ENCODE data around the gene TRIM33.
"Not testable (repeated sequence)": the region's sequence is repeated elsewhere in the genome, so short reads cannot be mapped to it uniquely, and the experiment has no call there.

The TRIM33 gene

DNA sequence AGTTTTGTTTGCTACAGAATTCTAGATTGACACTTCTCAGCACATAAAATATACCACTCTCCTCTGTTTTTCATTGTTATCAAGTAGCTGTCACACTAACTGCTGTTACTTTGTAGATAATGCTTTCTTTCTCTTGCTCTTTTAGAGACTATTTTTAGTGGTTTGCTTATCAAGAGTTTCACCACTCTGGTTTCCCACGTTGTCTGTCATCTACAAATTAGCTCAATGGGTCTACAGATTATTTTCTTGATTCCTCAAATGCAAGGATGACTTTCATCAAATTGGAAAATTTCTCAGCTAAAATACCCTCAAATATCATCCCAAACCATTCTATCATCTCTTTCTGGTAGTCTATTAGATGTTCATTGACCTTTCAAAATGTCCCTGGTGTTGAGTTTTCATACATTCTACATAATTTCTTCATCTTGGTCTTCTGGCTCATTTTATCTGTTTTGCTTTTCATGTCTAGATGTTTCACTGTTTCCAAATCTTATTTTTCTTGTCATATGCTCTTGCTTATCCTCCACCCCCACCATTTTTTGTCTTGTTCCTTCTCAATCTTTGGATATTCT, 122.5 kb downstream of the TRIM33 start:
- H3K4me1 ChIP-seq (ENCODE audit: control insufficient read depth, insufficient read depth, low read length) = no peaks in the 10 kb centered on the region
- no peaks in the 10 kb centered on the region for H3K9me3 ChIP-seq (ENCODE audit: control insufficient read depth, low read length)
- no peak overlapping the region for H3K4me3 ChIP-seq (ENCODE audit: low read length)
- H3K36me3 ChIP-seq (ENCODE audit: control insufficient read depth, insufficient read depth, low read length) = no peaks in the 10 kb centered on the region
- no peak overlapping the region for H3K9ac ChIP-seq (ENCODE audit: low read length)
- no peaks in the 10 kb centered on the region for H3K27me3 ChIP-seq (ENCODE audit: control insufficient read depth, insufficient read depth, low read length)

DNA sequence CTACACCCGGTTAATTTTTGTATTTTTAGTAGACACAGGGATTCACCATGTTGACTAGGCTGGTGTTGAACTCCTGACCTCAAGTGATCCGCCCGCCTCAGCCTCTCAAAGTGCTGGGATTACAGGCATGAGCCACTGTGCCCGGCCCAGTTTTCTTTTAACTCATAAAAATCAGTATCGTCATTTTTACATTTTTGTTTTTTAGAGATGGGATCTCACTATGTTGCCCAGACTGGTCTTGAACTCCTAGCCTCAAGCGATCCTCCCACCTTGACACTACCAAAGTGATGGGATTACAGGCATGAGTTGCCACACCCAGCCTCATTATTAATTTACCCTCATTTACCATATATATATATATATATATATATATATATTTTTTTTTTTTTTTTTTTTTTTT, 123.4 kb downstream of the TRIM33 start:
- H3K27me3 ChIP-seq (ENCODE audit: control insufficient read depth, insufficient read depth, low read length); H3K4me3 ChIP-seq (ENCODE audit: low read length); H3K36me3 ChIP-seq (ENCODE audit: control insufficient read depth, insufficient read depth, low read length); H3K4me1 ChIP-seq (ENCODE audit: control insufficient read depth, insufficient read depth, low read length); H3K9me3 ChIP-seq (ENCODE audit: control insufficient read depth, low read length); H3K9ac ChIP-seq (ENCODE audit: low read length): not testable (repeated sequence)

DNA sequence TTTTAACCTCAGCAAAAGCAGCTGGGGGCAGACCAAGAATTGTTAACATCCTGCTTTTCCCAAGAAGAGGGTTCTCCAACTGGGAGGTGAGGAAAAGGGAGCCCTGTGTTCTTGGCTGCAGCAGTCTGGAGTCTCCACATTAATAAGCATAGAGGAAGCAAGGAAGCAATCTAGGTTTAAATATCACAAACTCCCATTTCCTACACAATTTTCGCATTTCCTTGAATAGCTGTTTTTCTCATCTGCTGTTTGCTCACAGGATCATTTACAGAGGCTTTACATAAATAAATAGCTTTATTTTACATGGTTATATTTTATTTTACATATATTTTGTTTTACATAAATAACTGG, 124.0 kb downstream of the TRIM33 start:
- no peaks in the 10 kb centered on the region for H3K27me3 ChIP-seq (ENCODE audit: control insufficient read depth, insufficient read depth, low read length)
- no peaks in the 10 kb centered on the region for H3K4me1 ChIP-seq (ENCODE audit: control insufficient read depth, insufficient read depth, low read length)
- H3K4me3 ChIP-seq (ENCODE audit: low read length) = no peak overlapping the region
- H3K9ac ChIP-seq (ENCODE audit: low read length) = no peak overlapping the region
- no peaks in the 10 kb centered on the region for H3K36me3 ChIP-seq (ENCODE audit: control insufficient read depth, insufficient read depth, low read length)
- no peaks in the 10 kb centered on the region for H3K9me3 ChIP-seq (ENCODE audit: control insufficient read depth, low read length)

DNA sequence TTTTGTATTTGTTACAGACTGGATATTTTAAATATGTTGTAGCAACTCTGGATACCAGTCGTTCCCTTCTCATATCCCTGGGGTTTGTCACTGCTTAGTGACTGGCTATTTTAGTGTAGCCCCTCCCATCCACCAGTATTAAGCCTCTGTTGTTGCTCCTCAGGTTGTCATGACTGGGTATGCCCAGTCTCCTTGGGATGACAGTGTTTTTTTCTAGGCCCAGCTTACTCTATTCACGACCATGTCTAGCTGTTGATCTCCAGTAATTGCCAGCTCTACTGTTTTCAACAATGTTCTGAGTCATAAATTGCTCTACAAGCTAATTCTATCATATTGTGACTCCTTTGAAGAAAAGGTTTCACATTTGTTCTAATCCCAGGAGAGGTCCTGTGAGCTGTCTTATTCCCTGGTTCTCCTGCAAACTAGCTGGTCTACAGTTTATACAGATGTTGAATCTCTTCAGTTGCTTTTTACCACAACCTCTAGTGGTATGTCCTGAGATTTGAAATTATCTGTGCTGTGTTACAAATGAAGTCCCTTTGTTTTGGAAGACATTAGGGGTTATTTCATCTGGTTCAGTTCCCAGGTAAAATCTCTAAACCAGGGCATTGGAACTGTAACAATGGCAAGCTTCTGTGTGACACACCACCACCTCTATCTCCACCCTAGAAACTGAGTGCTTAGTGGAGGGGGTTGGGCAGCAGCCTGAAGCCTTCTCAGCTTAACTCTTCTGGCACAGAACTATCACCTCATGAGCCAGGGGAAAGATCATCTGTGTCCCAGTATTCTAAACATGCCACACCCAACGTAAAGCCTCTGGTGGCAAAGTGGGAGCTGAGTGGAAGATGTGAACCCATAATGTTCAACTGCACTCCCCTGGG, 124.6 kb downstream of the TRIM33 start:
- H3K27me3 ChIP-seq (ENCODE audit: control insufficient read depth, insufficient read depth, low read length) = no peaks in the 10 kb centered on the region
- H3K9me3 ChIP-seq (ENCODE audit: control insufficient read depth, low read length) = no peaks in the 10 kb centered on the region
- no peak overlapping the region for H3K9ac ChIP-seq (ENCODE audit: low read length)
- no peak overlapping the region for H3K4me3 ChIP-seq (ENCODE audit: low read length)
- no peaks in the 10 kb centered on the region for H3K36me3 ChIP-seq (ENCODE audit: control insufficient read depth, insufficient read depth, low read length)
- no peaks in the 10 kb centered on the region for H3K4me1 ChIP-seq (ENCODE audit: control insufficient read depth, insufficient read depth, low read length)

DNA sequence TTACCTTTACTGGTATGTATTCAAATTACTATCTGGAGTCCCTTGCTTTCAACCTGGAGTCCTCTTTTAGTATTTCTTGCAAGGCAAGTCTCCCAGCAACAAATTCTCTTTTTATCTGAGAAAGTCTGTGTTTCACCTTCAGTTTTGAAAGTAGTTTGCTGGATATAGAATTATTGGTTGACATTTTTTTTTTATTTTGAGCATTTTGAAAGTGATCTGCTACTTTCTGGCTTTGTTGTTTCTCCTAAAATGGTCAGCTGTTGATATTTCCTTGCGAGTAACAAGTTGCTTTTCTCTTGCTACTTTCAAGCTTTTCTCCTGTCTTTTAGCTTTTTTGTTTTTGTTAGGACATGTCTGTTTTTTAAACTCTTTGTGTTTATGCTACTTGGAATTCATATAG, 126.1 kb downstream of the TRIM33 start:
- no peaks in the 10 kb centered on the region for H3K9me3 ChIP-seq (ENCODE audit: control insufficient read depth, low read length)
- no peaks in the 10 kb centered on the region for H3K4me1 ChIP-seq (ENCODE audit: control insufficient read depth, insufficient read depth, low read length)
- H3K36me3 ChIP-seq (ENCODE audit: control insufficient read depth, insufficient read depth, low read length) = no peaks in the 10 kb centered on the region
- H3K4me3 ChIP-seq (ENCODE audit: low read length) = no peak overlapping the region
- H3K27me3 ChIP-seq (ENCODE audit: control insufficient read depth, insufficient read depth, low read length) = no peaks in the 10 kb centered on the region
- H3K9ac ChIP-seq (ENCODE audit: low read length) = no peak overlapping the region

DNA sequence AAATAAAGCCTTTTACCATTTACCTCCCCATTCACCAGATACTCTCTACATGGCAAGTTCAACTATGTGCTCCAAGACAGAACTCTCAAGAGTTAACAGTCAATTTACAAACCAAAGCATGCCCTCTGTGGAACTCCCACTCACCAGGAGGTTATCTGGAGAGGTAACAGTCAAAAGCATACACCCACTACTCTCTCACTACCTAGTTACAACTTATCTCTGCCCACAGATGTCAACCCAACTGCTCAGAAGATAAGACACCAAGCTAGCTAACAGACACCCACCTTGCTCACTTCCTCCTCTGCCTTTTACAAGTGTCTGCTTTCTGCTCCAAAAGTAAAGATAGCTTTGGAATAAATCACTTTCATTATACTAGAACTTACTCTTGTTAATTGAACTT, 131.0 kb downstream of the TRIM33 start:
- Histone ChIP-seq H3K9me3 (ENCODE audit: control insufficient read depth, low read length) (no peaks in the 10 kb centered on the region), H3K9ac (ENCODE audit: low read length) (no peak overlapping the region), H3K36me3 (ENCODE audit: control insufficient read depth, insufficient read depth, low read length) (no peaks in the 10 kb centered on the region), H3K4me1 (ENCODE audit: control insufficient read depth, insufficient read depth, low read length) (no peaks in the 10 kb centered on the region), H3K27me3 (ENCODE audit: control insufficient read depth, insufficient read depth, low read length) (no peaks in the 10 kb centered on the region), H3K4me3 (ENCODE audit: low read length) (no peak overlapping the region)

DNA sequence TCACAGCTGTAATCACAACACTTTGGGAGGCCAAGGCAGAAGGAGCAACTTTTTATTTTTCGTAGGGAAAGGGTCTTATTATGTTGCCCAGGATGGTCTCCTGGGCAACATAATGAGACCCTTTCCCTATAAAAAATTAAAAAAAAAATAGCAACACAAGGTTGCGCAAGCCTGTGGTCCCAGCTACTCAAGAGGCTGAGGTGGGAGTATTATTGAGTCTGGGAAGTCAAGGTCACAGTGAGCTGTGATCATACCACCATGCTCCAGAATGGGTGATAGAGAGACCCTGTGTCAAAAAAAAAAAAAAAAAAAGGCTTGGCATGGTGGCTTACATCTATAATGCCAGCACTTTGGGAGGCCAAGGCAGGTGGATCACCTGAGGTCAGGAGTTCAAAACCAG, 131.6 kb downstream of the TRIM33 start:
- H3K36me3 ChIP-seq (ENCODE audit: control insufficient read depth, insufficient read depth, low read length) = no peaks in the 10 kb centered on the region
- H3K4me3 ChIP-seq (ENCODE audit: low read length) = no peak overlapping the region
- no peaks in the 10 kb centered on the region for H3K27me3 ChIP-seq (ENCODE audit: control insufficient read depth, insufficient read depth, low read length)
- H3K4me1 ChIP-seq (ENCODE audit: control insufficient read depth, insufficient read depth, low read length) = no peaks in the 10 kb centered on the region
- H3K9ac ChIP-seq (ENCODE audit: low read length) = no peak overlapping the region
- H3K9me3 ChIP-seq (ENCODE audit: control insufficient read depth, low read length) = no peaks in the 10 kb centered on the region

DNA sequence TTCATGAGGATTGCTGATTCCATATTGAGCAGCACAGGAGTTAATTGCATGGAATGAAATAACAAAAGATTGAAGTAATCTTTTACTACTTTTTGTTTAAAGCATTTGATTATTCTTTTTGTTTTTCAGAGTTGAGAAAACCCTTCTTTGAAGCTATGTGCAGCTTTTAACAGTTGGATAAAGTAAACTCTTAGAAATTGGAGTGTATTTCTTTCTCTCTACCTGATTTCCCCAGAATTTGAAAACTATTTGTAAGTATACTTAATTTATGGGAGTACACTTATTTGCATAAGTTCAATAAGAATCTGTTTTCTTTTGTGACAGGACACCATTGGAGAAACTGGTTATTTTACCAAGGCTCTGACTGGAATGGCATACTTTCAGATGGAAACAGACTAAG, 133.6 kb downstream of the TRIM33 start:
- Histone ChIP-seq H3K27me3 (ENCODE audit: control insufficient read depth, insufficient read depth, low read length) (no peaks in the 10 kb centered on the region), H3K4me3 (ENCODE audit: low read length) (no peak overlapping the region), H3K9me3 (ENCODE audit: control insufficient read depth, low read length) (no peaks in the 10 kb centered on the region), H3K36me3 (ENCODE audit: control insufficient read depth, insufficient read depth, low read length) (no peaks in the 10 kb centered on the region), H3K4me1 (ENCODE audit: control insufficient read depth, insufficient read depth, low read length) (no peaks in the 10 kb centered on the region), H3K9ac (ENCODE audit: low read length) (no peak overlapping the region)

DNA sequence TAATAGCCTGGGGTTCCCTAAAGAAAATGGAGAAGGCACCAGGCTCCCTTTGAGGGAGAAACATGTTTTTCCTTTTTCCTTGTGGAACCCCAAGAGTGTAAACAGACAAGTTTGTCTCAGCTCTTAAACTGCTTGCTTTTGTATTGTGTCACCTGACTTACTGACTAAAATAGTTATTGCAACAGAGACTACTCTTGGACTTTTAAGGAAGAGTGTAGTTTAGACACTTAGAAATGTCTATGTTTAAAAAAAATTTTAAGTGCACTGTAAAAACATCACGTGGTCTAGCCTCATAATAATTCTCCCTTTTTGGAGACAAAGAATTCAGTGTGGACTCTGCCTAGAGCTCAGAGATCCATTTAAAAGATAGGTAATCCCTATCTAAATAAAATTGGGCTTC, 141.1 kb downstream of the TRIM33 start:
- no peak overlapping the region for H3K9ac ChIP-seq (ENCODE audit: low read length)
- no peaks in the 10 kb centered on the region for H3K4me1 ChIP-seq (ENCODE audit: control insufficient read depth, insufficient read depth, low read length)
- H3K9me3 ChIP-seq (ENCODE audit: control insufficient read depth, low read length) = no peaks in the 10 kb centered on the region
- no peaks in the 10 kb centered on the region for H3K27me3 ChIP-seq (ENCODE audit: control insufficient read depth, insufficient read depth, low read length)
- no peaks in the 10 kb centered on the region for H3K36me3 ChIP-seq (ENCODE audit: control insufficient read depth, insufficient read depth, low read length)
- no peak overlapping the region for H3K4me3 ChIP-seq (ENCODE audit: low read length)

DNA sequence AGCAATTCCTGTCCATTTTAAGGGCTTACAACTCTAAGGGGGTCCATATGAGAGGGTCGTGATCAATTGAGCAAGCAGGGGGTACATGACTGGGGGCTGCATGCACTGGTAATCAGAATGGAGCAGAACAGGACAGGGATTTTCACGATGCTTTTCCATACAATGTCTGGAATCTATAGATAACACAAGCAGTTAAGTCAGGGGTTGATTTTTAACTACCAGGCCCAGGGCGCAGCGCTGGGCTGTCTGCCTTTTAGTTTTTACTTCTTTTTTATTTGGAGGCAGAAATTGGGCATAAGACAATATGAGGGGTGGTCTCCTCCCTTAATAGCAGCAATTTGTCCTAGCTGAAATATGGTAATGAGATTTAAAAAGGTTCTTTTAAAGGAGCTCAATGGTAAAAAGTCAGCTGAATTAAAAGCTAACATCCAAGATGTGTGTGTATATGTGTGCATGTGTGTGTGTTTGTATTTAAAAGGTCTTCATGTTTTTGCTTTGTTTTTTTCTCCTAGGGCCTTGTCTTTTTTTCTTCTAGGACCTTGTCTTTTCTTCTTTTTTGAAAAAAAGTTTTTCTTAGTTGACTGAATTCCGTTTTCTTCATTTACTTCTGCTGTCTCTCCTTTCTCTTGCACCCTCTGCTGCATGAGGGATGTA, 141.6 kb downstream of the TRIM33 start:
- not testable (repeated sequence) for H3K4me1 ChIP-seq (ENCODE audit: control insufficient read depth, insufficient read depth, low read length); H3K4me3 ChIP-seq (ENCODE audit: low read length); H3K9ac ChIP-seq (ENCODE audit: low read length); H3K27me3 ChIP-seq (ENCODE audit: control insufficient read depth, insufficient read depth, low read length); H3K9me3 ChIP-seq (ENCODE audit: control insufficient read depth, low read length); H3K36me3 ChIP-seq (ENCODE audit: control insufficient read depth, insufficient read depth, low read length)

DNA sequence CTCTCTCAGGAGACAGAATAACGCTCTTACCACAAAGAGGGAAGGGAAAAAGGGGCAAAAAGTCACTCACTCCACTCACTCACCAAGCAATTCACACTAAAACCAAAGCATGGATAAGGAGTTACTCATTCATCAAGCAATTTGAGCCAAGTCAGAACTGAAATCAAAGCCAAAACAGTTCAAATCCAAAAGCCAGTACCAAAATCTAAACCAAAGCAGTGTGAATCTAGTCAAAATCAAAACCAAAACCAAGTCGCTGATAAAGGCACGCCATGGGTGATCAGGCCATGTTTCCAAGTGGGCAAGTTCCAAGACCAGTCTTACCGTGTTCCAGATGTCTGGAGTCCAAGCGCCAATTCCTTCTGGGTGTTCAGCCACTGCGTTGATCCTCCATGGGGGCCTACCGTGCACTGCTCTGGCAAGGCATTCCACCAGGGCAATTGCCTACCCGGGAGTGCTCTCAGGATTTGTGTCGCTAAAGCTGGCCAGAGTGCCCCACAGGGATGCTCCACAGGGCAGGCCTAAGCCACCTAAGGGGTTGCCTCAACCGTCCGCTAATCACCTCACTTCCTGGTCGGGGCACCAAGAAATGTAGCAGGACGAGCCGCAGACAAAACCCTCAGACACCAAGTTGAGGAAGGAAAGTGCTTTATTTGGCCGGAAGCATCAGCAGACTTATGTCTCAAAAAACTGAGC, 142.3 kb downstream of the TRIM33 start:
- Histone ChIP-seq H3K9ac (ENCODE audit: low read length) (no peak overlapping the region), H3K27me3 (ENCODE audit: control insufficient read depth, insufficient read depth, low read length) (no peaks in the 10 kb centered on the region), H3K4me1 (ENCODE audit: control insufficient read depth, insufficient read depth, low read length) (no peaks in the 10 kb centered on the region), H3K9me3 (ENCODE audit: control insufficient read depth, low read length) (no peaks in the 10 kb centered on the region), H3K4me3 (ENCODE audit: low read length) (no peak overlapping the region), H3K36me3 (ENCODE audit: control insufficient read depth, insufficient read depth, low read length) (no peaks in the 10 kb centered on the region)

DNA sequence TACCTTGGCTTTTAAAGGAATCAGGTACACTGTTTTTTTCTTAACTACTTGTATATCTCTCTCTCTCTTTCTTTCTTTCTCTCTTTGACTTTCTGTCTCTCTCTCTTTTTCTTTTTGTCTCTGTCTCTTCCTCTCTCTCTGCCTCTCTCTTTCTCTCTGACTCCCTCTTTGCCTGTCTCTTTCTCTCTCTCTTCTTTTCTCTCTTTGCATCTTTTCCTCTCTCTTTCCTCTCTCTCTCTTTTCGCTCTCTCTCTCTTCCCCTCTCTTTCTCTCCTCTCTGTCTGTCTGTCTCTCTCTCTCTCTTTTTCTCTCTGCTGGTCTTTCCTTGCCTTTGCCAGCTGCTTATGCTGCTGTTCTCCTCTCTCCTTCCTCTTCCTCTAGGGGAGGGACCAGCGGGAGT, 143.2 kb downstream of the TRIM33 start:
- Histone ChIP-seq H3K4me3 (ENCODE audit: low read length) (no peak overlapping the region), H3K4me1 (ENCODE audit: control insufficient read depth, insufficient read depth, low read length) (no peaks in the 10 kb centered on the region), H3K9me3 (ENCODE audit: control insufficient read depth, low read length) (no peaks in the 10 kb centered on the region), H3K9ac (ENCODE audit: low read length) (no peak overlapping the region), H3K36me3 (ENCODE audit: control insufficient read depth, insufficient read depth, low read length) (no peaks in the 10 kb centered on the region), H3K27me3 (ENCODE audit: control insufficient read depth, insufficient read depth, low read length) (no peaks in the 10 kb centered on the region)

Measured in mucosa of stomach (tissue), 1 donor.